HG03066 (cell line): ENCODE data around the gene TBC1D8.
A peak's percentile ranks its signal among the peaks of the same experiment; 100 is the strongest.

Experiments used
- ATAC-seq: cut with Tn5 transposase; IDR thresholded peaks from one replicate; pipeline ENCODE4 v1.9.1; 2021; ENCODE audit warnings: low read depth; ENCODE audit not compliant: unreplicated experiment

Gene TBC1D8

GRCh38 chr2:101164021-101164420 is 12.8 kb upstream of the TBC1D8 start:
- no peak for ATAC-seq

DNA sequence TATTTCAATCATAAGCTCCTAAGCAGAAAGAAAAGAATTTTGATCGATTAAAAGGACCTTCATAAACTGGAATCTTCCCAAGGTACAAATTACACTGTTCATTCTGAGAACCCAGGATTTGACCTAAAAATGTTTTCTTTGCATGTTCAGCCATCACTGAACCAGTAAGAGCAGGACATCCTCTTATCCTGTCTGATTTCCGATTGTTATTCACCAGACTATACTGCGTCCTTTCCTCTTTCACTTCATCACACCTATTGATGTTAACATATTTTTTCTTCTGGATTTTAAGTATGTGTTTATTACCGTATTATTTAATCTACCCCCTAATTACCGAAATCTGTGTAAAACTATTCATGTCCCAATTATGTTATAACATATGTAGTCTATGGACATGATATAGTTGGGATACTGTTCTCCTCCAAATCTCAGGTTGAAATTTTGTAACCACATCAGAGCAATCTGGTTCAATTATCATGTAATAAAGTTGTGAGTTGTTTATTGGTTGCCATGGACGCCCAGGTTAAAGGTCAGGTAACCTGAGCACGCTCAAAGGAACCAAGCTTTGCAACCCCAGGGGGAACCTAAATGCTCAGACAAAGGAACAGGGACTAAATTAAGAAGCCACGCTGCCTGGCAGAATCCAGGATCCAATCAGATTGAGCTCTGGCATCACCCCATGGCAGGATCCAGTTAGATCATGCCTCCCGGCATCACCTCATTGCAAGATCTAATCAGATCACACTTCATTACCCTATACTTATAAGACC is 11.6 kb upstream of the TBC1D8 start:
- no peak for ATAC-seq

DNA sequence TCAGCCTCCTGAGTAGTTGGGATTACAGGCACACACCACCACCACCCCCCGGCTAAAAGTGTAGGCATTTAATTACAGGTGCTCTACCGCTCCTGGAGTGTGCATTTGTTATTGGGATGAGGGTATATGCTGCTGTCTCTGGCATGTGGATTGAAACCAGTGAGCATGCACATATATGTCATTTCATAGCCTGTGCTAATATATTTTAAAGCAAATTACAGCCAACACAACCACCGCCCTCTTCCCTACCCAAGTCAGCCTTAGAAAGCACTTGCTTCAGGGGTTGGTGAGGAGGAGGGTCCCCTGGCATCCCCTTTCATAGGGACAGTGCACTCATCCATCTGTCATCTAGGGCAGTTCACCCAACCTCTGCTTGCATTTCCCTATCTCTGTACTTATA is 10.5 kb upstream of the TBC1D8 start:
- ATAC-seq: no peak

DNA sequence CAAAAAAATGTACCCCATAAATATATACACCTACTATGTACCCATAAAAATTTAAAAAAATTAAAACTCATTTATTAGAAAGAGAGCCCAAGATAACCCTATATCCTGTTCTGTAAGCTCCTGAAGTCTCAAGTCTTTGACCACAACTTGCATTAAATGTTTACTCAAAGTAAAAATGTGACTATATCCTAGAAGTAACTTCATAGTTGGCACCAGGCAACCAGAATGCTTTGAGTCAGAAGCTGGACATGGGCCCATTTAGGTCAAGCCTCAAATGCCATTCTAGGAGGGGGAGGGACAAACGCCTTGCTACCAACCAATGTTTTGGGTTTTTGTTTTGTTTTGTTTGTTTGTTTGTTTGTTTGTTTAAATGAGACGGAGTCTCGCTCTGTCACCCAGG is 9.3 kb upstream of the TBC1D8 start:
- no peak for ATAC-seq

GRCh38 chr2:101159526-101159925 is 8.3 kb upstream of the TBC1D8 start:
- no peak for ATAC-seq

- no peak for ATAC-seq
Measured at GRCh38 chr2:101157272-101157671, 6.1 kb upstream of the TBC1D8 start.

GRCh38 chr2:101153787-101154186 is 2.6 kb upstream of the TBC1D8 start:
- no peak for ATAC-seq

DNA sequence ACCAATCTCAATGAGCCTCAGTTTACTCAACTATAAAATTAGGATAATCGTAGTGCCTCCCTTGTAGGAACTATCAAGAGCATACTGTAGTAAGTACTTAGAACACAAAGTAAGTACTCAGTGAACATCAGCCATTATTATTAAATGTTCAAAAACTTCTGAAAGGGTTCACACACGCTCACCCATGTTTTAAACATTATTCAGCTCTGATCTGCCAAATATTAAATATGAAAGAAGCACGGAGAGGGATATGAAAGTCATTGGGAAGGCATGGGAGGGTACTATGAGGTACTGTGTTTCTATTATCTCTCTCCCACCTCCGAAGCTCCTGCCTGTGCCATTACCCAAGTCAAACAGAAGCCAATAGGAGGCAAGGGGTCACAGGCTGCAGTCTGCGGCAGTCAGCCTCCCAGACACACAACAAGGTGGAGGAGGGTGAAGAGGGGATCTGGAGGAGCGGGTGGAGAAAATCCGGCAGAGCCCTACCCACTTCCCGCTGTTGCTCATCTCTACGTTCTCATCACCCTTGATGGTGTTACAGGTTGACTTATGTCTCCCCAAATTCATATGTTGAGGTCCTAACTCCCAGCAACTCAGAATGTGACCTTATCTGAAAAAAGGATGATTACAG is 2.0 kb upstream of the TBC1D8 start:
- ATAC-seq: no peak

- ATAC-seq: peak; percentile 60
Measured at GRCh38 chr2:101152272-101153076, 1.3 kb upstream of the TBC1D8 start.

GRCh38 chr2:101151859-101152271 is 683 bp upstream of the TBC1D8 start:
- no peak for ATAC-seq

DNA sequence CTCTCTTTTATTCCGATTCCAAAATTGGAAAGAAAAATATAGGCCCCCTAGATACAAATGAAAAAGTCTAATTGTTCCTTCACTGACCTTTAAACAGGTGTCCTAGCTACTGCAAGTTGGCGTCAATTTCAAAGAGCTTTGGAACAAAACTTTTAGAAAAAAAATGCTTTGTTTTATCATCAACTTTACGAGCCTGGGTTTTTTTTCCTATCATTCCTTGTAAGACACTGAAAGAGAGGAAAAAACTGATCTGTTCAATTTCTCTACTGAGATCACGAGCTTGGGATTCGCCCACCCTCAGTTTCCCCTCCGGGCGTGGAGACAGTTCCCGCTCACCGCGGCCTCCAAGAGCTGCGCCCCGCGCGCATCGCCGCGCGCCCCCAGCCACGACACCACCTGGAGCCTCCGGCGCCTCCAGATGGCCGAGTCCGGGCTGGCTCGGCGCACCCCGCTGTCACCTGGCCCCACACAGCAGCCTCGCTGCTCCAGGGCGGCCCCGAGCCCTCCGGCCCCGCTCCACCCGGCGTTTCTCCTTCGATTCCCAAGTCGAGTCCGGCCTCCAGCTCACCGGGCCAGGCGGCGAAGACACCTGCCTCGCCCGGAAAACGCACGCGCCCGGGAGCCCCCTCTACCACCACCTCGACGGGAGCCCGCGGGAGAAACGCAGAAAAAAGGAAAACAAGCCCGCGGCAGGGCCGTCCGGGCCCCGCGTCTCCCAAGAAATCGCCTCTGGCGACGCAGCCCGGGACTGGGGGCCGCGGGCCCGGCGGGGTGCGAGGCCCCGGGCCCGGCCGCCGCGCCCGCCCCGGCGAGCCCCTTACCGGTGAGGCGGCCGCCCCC is 656 bp downstream of the TBC1D8 start:
- ATAC-seq: peak; percentile 9

GRCh38 chr2:101149241-101150192 is 1.7 kb downstream of the TBC1D8 start:
- ATAC-seq: no peak

DNA sequence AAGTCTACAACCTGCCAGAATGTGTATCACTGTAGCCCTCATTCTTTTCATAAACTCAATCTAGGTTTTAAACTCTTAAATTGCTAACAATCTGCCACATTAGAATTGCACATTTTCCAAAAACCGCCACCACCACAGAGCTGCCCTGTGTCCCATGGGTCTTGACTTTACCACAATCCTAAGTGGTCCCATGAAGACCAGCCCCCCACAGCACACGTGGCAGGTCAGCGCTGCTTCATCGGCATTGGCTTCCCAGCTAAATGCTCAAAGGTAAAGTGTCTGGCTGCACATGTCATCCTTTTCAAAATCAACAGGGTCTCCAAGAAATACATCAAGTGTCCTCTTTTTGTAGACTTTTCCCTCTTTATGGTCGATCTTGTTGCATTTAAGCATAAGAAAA is 2.4 kb downstream of the TBC1D8 start:
- no peak for ATAC-seq

GRCh38 chr2:101147971-101148370 is 3.2 kb downstream of the TBC1D8 start:
- ATAC-seq: no peak

DNA sequence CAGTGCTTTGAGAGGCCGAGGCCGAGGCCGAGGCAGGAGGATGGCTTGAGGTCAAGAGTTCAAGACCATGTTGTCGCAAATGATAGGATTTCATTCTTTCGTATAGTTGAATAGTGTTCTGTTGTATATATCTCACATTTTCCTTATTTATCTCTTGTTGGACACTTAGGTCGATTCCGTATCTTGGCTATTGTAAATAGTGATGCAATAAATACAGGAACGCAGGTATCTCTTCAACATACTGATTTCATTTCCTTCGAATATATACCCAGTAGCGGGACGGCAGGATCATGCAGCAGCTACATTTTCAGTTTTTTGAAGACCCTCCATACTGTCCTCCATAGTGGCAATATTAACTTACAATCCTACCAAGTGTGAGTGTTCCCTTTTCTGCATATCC is 4.1 kb downstream of the TBC1D8 start:
- no peak for ATAC-seq

GRCh38 chr2:101146535-101146934 is 4.6 kb downstream of the TBC1D8 start:
- ATAC-seq: no peak

- ATAC-seq: no peak
Measured at GRCh38 chr2:101145406-101145805, 5.8 kb downstream of the TBC1D8 start.

DNA sequence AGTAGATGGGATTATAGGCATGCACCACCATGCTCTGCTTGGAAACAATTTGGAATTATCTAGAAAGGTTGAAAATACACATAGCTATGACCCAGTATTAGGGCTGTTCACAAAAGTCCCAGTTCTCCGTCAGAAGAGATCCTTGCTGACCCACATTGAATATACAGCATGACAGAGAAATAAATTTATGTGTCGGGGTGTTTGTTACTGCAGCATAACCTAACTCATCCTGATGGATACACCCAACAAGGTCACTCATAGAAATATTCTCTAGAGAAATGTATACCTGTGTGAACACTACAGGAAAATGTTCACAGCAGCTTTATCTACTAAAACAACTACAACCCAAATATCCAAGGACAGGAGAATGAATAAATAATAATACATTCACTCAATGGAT is 9.0 kb downstream of the TBC1D8 start:
- no peak for ATAC-seq

DNA sequence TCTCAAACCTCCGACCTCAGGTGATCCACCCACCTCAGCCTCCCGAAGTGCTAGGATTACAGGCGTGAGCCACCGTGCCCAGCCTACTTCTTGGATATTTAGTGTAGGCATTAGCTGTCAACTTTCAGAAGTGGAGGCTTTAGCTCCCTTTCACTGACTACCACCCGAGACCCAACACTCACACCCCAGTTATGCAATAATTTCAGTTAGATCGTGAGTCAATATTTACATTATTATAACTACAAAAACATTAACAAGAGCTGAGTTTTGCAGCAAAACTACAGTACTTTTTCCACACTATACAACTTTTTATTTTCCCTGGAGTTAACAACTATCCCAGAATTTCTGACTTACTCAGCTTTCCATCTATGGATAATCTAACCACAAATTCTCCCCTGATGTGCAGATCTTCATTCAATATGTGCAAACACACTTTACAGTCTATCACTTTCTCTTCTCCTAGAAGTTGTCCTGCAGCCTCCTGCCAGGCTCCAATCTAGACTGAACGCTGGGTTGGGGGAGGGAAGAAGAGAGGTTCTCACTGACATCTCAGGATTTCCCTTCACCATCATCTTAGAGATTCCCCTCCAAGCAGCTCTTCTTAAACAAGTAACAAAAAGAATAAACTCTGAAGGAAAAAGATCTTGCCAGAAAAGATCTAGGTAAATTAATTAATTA is 10.1 kb downstream of the TBC1D8 start:
- no peak for ATAC-seq
